Heart left ventricle (tissue), 16 donors: ENCODE data around the gene OR4D1. TPM values are rescaled to one million over a fixed set of nuclear protein-coding genes. Genes with fewer than 3 reads are reported as not detected.

ENCODE experiments used
- ATAC-seq, 4 donors: fragments of 200-7000 bp; cut with Tn5 transposase; one replicate each; pipeline ENCODE4 v1.9.1; 2020 to 2022; ENCODE audit warnings: moderate library complexity in 4 of 4, mild to moderate bottlenecking in 3 of 4, moderate number of reproducible peaks in 1 of 4
- DNase-seq, 5 donors: peaks; one replicate each; pipeline ENCODE4 v3.0.0-alpha.2; 2020
- H3K27ac ChIP-seq, 12 donors: fragments of 200-600 bp; sonication (generic) in 4 of 12; one replicate each; pipeline versions ENCODE4 v1.5.0 to v1.8.0; 2016 to 2022; ENCODE audit warnings: mild to moderate bottlenecking in 2 of 12
- H3K27me3 ChIP-seq, 9 donors: fragments of 200-600 bp; sonication (generic) in 2 of 9; one replicate each; pipeline versions ENCODE4 v1.5.1 to v1.8.0; 2016 to 2022; ENCODE audit warnings: mild to moderate bottlenecking in 3 of 9
- H3K36me3 ChIP-seq, 9 donors: fragments of 200-600 bp; sonication (generic) in 2 of 9; one replicate each; pipeline versions ENCODE4 v1.5.0 to v1.8.0; 2018 to 2022; ENCODE audit warnings: mild to moderate bottlenecking in 2 of 9
- H3K4me1 ChIP-seq, 12 donors: fragments of 200-600 bp; sonication (generic) in 4 of 12; one replicate each; pipeline versions ENCODE4 v1.5.0 to v1.8.0; 2016 to 2022; ENCODE audit warnings: mild to moderate bottlenecking in 3 of 12
- H3K4me3 ChIP-seq, 12 donors: fragments of 200-600 bp; sonication (generic) in 4 of 12; one replicate each; pipeline versions ENCODE4 v1.5.0 to v1.8.0; 2017 to 2022; ENCODE audit warnings: mild to moderate bottlenecking in 9 of 12, moderate library complexity in 4 of 12
- H3K9me3 ChIP-seq, 12 donors: fragments of 200-600 bp; sonication (generic) in 4 of 12; one replicate each; pipeline versions ENCODE4 v1.5.0 to v1.8.0; 2016 to 2022; ENCODE audit warnings: mild to moderate bottlenecking in 1 of 12
- CTCF ChIP-seq, 12 donors: fragments of 200-600 bp; sonication (generic) in 4 of 12; IDR thresholded peaks; one replicate each; pipeline versions ENCODE4 v1.5.0 to v1.8.0; 2018 to 2022; ENCODE audit warnings: antibody characterized with exemption in 12 of 12, mild to moderate bottlenecking in 5 of 12
- POLR2A ChIP-seq, 2 donors: fragments of 450-650 bp; IDR thresholded peaks; one replicate each; pipeline ENCODE4 v1.6.1; 2017; ENCODE audit warnings: antibody characterized with exemption in 2 of 2, mild to moderate bottlenecking in 2 of 2, moderate library complexity in 2 of 2
- WGBS, 4 donors: extraction: QIAGEN DNeasy Blood & Tissue Kit in 2 of 4; methylation state at CpG; one replicate each; pipeline versions ENCODE4 v1.1.5 to v1.1.7; 2013 to 2018; 5-methylcytosine and 5-hydroxymethylcytosine counted together
- intact Hi-C, 10 donors: fragments of 100-400 bp; cut with DNase I; formaldehyde crosslinking; loops; one replicate each; pipeline versions ENCODE4 v1.11.1 to v1.14.2; 2022
- polyA plus RNA-seq, 2 donors: library from polyadenylated mRNA; stranded (reverse); fragments of 200-250 nt; gene quantifications; one replicate each; pipeline ENCODE4 v1.2.3, GENCODE V29; 2013
- total RNA-seq, 9 donors: library from RNA; depleted of rRNA in 2 of 9; stranded (reverse); fragments of >200 nt in 2 of 9; fragmentation: NEBNext Ultra II Directional in 3 of 9; extraction: Animal tissue kit (Norgen Biotek cat#: 25700) in 3 of 9; gene quantifications; one replicate each; pipeline versions ENCODE4 v1.1.0 to v1.2.4, GENCODE V29; 2016 to 2023
- donor health status: ischemic (EF 13 %, LVEDD 7.1; RV severe dilation, severe dysfunction).
- donor health status: healthy with polysubstance abuse.
- donor health status: DM: no; HTN: yes; CAD: no.
- donor health status: DM: no; HTN: no; CAD: no.
- donor health status: ischemic (EF 25% LVEDD 6.9; RV normal size, moderate dysfunction).
- donor health status: ischemic (EF 25% LVEDD 5.7; RV mildly dilated, moderate dysfunction).
- donor health status: healthy.
- donor health status: DM: yes; HTN: yes; CAD: no.
- donor health status: ischemic (EF 35%, LVEDD 5.7; RV mildly dilated, moderate dysfunction).
- donor health status: nonischemic (EF 11% LVEDD 7.7; RV severe dilation, severe dysfunction).
- donor health status: DM: yes; HTN: yes; CAD: no.
- donor health status: PGD.
- donor health status: ischemic (EF 29% LVEDD 5.4; RV normal size, mild dysfunction).
- donor health status: nonischemic (EF 23%, LVEDD 6.1; RV moderate dilation, normal function).

Gene OR4D1
- total and polyA plus RNA-seq, 11 donors = not detected

GRCh38 chr17:58193641-58194255 lies 45.6 kb downstream of the OR4D1 start:
- ATAC-seq = no peak
- no peak for DNase-seq
- peaks cover 0 to 9% (median 0%) of the 10 kb centered on the region in 12 donors for H3K4me1 ChIP-seq
- WGBS, 4 donors = 61 to 75% (median 73%) methylated on average over 7 to 18 of the region's 18 CpGs
- no peaks in the 10 kb centered on the region for H3K9me3 ChIP-seq
- intact Hi-C loops = no loop called here
- no peak overlapping the region for H3K27ac ChIP-seq
- peaks cover 0 to 30% (median 10%) of the 10 kb centered on the region in 9 donors for H3K27me3 ChIP-seq
- no peak for TF ChIP-seq CTCF (IDR thresholded peaks at IDR 0.05)
- no peak for TF ChIP-seq POLR2A (IDR thresholded peaks at IDR 0.05)
- no peak overlapping the region for H3K4me3 ChIP-seq
- H3K36me3 ChIP-seq = no peaks in the 10 kb centered on the region

- H3K36me3 ChIP-seq = no peaks in the 10 kb centered on the region
- no peak overlapping the region for H3K27ac ChIP-seq
- ATAC-seq = no peak
- no peak for TF ChIP-seq POLR2A (IDR thresholded peaks at IDR 0.05)
- no peak for TF ChIP-seq CTCF (IDR thresholded peaks at IDR 0.05)
- no peaks in the 10 kb centered on the region for H3K4me1 ChIP-seq
- DNase-seq = no peak
- intact Hi-C loops = no loop called here
- no peak overlapping the region for H3K4me3 ChIP-seq
- WGBS, 4 donors = 74 to 85% (median 85%) methylated on average over 4 to 5 of the region's 5 CpGs
- H3K27me3 ChIP-seq = peaks cover 0 to 27% (median 10%) of the 10 kb centered on the region in 9 donors
- H3K9me3 ChIP-seq = no peaks in the 10 kb centered on the region
These were observed 47.4 kb downstream of the OR4D1 start for GRCh38 chr17:58195518-58196123.

- 81 to 85% (median 82%) methylated on average over 7 of the region's 7 CpGs for WGBS, 4 donors
- DNase-seq = no peak
- no peaks in the 10 kb centered on the region for H3K36me3 ChIP-seq
- intact Hi-C loops = no loop called here
- TF ChIP-seq POLR2A (IDR thresholded peaks at IDR 0.05) (no peak), CTCF (IDR thresholded peaks at IDR 0.05) (no peak)
- no peaks in the 10 kb centered on the region for H3K9me3 ChIP-seq
- H3K27ac ChIP-seq = no peak overlapping the region
- no peaks in the 10 kb centered on the region for H3K4me1 ChIP-seq
- H3K4me3 ChIP-seq = no peak overlapping the region
- no peak for ATAC-seq
- peaks cover 0 to 21% (median 10%) of the 10 kb centered on the region in 9 donors for H3K27me3 ChIP-seq
These were observed 48.4 kb downstream of the OR4D1 start for GRCh38 chr17:58196610-58197009.

GRCh38 chr17:58200024-58200633 lies 51.9 kb downstream of the OR4D1 start:
- DNase-seq = peak in 4 of 5 donors; percentile 18 to 67 (median 50)
- H3K27me3 ChIP-seq = peaks cover 0 to 18% (median 7%) of the 10 kb centered on the region in 9 donors
- intact Hi-C loops = no loop called here
- no peaks in the 10 kb centered on the region for H3K4me1 ChIP-seq
- H3K27ac ChIP-seq = no peak overlapping the region
- peaks cover 0 to under 1% (median 0%) of the 10 kb centered on the region in 9 donors for H3K36me3 ChIP-seq
- no peaks in the 10 kb centered on the region for H3K9me3 ChIP-seq
- ATAC-seq = peak in 3 of 4 donors; percentile 36 to 62 (median 52)
- H3K4me3 ChIP-seq = no peak overlapping the region
- peak in 10 of 12 donors; percentile 16 to 58 (median 39) for TF ChIP-seq CTCF (IDR thresholded peaks at IDR 0.05)
- TF ChIP-seq POLR2A (IDR thresholded peaks at IDR 0.05) = no peak
- WGBS, 4 donors = 31 to 57% (median 43%) methylated on average over 10 to 14 of the region's 14 CpGs
